Effector CD8-positive, alpha-beta T cell (primary cell): Measurements from ENCODE around the gene RAB40B.

Experiments used
- DNase-seq: peaks from one replicate; lab custom pipeline; 2025; lab: John Stamatoyannopoulos, UW

Gene RAB40B

DNA sequence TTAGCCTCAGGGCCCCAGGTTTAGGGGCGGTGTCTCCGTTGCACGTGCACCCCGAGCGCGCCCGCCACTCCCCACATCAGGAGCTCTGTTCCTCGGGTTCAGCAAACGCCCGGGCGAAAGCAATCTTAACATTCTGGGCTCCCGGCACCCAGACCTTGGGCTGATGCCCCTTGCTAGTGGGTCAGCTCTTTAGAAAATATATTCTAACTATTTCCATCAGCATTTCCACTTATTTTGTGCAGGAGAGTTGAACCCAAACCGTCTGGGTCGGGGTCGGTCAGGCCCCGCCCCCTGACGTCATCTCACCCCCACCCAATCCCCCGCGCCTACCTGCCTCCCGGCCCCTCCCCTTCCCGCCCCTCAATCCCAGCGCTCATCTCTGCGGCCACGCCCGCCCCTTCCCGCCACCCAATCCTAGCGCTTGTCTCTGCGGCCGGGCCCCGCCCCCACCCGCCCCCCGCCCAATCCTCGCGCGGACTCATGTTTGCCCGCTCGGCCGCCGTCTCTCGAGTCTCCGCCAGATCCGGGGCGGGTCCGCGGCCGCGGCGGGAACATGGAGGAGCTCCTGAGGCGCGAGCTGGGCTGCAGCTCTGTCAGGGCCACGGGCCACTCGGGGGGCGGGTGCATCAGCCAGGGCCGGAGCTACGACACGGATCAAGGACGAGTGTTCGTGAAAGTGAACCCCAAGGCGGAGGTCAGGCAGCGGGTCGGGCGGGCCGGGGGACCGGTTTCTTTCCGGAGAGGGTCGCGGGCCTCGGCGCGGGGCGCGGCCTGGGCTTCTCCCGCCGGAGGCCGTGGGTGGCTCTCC is 17.9 kb upstream of the RAB40B start, which contains the start of gene FN3KRP:
TSS of gene FN3KRP (plus strand) at position 504 of the 808 bp plus-strand sequence. CDS start at position 554, 50 bp downstream.
- DNase-seq, result peak; percentile 90

DNA sequence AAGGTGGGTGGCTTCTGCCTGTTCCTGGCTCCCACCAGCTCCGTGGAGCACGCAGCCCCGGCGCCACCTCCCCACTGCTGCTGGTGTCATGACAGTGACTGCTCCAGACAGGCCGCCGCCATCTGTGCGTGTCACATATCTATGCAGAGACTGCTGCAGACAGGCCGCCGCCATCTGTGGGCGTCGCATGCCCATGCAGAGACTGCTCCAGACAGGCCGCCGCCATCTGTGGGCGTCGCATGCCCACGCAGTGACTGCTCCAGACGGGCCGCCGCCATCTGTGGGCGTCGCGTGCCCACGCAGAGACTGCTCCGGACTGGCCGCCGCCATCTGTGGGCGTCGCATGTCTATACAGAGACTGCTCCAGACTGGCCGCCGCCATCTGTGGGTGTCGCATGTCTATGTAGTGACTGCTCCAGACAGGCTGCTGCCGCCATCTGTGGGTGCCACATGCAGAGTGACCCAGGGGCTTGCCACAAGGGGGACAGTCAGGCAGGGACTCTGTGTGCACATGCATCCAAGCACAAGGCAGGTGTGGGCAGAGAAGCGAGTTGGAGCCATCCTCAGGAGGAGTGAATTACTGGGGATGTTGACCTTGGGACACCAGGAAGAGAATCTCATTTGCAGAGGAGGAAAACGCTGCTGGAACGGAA is 14.7 kb upstream of the RAB40B start:
- DNase-seq, result no peak

DNA sequence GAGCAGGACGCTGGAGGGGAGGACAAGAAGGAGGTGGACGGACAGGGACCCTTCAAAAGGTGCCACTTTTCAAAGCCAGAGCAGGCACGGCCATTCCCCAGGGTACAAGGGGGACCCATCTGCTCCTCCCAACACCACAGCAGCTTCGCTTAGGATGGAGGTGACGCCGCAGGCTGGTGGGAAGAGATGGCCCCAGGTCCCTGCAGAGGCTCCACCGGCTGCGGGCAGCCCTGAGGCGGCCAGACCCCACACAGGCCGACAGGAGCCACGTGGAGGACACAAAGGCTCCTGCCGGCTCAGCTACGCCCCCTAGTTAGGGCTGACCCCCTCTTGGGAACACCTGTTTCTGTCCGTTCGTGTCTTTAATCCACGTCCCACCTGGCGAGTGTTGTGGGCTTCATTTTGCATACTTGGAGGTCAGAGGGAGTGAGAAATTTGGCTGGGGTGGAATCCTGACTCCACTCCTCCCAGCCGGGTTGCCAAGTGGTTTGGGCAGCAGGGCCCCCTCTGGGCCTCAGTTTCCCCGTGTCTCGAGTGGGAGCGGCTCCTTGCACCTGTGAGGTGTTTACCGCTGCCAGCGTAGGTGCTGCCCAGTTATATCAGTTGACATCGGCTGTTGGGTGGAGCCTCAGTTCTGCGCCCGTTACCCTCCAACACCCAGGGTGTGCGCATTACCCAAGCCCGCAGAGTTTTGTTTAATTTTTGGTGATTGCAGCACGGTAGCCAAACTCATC is 12.2 kb upstream of the RAB40B start:
- DNase-seq, result no peak

DNA sequence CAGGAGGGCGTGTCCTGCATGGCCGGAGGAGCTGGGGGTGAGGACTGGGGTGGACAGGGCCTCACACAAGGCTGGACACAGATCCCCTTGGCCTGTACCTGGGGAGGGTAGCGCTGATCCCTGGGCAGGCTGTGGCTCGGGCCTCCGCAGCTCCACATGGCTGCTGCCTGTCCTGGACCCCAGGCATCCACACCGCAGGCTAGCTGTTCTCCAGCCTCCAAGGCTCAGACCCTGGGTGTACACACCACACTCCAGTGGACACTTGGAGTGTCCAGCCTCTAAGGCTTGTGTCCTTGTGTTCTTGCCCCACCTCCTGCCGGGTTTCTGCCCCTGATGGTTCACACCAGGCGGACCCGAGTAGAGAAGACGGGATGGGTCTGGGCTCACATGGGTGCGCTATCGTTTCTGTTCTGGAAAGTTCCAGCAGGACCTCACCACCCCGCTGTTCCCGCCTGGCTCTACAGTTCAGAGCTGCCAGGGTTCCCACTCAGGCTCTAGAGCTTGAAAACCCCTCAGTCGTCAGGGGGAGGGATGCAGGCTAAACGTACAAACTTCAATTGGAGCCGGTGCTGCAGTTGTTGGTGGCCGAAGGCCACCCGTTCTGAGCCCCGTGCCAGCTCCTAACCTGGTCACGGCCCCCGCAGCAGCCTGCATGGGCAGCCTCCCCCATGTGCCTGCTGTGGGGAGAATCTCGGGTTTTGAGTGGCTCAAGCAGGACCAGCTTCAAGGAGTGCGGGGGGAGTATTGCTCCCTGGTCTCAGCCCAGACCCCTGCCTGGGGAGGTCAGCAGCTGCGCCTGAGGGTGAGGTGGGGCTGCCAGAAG is 11.4 kb upstream of the RAB40B start:
- DNase-seq, result no peak

- DNase-seq, result no peak
Observed at GRCh38 chr17:82709024-82709675, 10.7 kb upstream of the RAB40B start.

- no peak for DNase-seq
Observed at GRCh38 chr17:82705756-82706155, 7.3 kb upstream of the RAB40B start.

DNA sequence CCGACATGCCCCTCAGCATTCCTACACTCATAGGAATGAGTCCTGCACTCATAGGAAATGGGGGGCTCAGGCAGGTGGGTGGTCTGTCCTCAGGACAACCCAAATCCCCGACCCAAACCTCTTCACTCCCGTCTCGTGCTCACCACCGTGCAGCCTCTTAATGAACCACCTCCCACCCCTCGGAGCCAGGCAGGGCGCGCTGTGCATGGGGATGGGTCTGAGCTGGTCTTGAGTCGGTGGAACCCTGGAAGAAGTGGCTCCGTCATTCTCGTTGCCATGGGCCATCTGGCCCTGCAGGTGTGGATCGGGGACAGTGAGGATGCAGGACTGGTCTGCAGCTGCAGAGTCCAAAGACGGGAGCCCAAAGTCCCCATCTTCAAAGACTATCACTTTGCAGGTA is 6.4 kb upstream of the RAB40B start:
- DNase-seq, result no peak

DNA sequence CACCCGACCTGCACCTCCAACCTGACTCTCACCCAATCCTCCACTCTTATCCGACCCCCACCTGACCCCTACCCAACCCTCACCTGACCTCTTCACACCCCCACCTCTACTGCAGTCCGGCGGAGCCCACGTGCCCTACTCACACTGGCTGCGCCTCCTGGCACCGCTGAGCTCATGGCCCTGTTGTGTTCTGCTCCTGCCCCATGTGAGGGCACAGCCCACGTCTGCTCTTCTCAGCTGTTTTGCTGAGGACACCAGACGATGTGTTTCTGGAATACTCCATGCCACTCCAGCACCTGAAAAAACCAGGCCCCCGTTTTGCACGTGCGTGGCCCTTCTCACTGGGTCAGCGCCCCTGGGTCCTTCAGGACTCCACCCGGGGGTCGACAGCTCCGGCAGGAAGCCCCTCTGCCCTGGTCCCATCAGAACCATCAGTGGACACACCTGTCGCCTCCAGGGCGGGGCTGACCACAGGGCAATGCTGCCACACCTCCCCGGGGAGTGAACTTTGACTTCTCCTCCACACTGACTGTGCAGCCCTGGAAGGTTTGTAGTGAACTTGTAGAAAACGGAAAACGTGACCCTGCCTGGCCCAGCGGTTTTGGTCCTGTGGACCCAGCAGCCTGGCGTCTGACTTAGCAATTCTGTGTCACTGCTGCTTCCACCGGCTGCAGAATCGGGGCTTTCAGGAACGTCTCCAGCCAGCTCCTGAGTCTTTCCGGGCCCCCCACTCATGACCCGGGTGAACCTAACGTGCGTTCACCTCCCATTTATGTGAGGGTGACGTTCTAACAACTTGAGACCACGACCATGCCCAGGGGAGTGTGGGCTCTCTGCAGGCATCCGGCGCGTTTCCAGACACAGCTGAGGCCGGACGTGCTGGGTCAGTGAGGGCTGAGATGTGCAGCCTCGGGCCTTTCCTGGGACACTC is 5.7 kb upstream of the RAB40B start:
- DNase-seq, result no peak

DNA sequence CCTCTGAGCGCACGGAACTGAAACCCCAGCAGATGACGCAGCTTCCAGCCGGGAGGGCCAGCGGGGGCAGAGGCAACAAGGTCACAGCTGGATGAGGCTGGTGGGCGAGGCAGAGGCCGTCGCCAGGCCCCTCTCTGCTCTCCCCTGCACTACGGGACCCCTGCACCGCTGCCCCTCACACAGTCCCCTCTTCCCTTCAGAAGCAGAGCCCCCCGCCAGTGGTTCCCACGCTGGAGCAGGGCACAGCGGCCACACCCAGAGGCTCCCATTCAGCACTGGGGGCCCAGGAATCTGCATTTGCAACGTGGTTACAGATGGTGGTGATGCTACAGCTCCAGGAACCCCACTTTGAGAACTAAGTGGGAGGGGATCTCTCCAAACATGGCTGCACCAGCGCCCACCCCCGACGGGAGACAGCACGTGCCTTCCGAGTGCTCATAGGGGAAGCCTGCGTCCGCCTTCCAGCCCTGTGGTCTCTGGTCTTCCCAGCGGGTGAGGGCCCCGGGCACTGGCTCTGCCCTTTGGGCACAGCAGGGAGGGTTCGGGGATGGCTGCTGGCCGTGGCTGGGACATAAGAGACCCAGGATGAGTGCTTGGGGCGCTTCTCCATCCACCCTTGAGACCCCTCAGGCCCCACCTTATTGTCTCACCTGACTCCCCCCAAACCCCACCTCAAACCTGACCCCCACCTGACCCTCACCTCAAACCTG is 4.7 kb upstream of the RAB40B start:
- no peak for DNase-seq

- no peak for DNase-seq
Observed at GRCh38 chr17:82702231-82702927, 3.9 kb upstream of the RAB40B start.

- DNase-seq, result no peak
Observed at GRCh38 chr17:82699551-82699950, 1.1 kb upstream of the RAB40B start.

DNA sequence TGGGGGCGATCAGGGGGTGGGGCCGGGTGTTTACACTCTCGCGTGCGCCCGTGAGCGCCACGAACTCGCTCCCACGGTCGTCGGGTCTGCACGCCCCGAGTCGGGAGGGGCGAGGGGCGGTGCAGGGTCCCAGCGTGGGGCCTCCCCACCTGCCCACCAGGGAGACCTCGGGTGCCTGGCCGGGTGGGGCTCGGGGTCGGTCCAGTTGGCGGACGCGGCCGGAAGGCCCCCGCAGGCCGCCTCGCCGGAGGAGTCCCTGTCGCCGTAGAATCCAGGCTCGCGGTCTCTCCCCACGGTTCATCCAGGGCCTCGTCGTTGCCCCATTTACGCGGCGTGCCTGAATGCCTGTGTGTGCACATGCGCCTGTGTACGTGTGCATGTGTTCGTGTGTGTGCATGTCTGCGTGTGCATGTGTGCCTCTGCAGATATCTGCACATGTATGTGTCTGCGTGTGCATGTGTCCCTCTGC is 510 bp upstream of the RAB40B start:
- DNase-seq, result no peak

- DNase-seq, result no peak
Observed at GRCh38 chr17:82697808-82698064, 762 bp downstream of the RAB40B start.

GRCh38 chr17:82696916-82697807 is 1.3 kb downstream of the RAB40B start:
- DNase-seq, result peak; percentile 9

DNA sequence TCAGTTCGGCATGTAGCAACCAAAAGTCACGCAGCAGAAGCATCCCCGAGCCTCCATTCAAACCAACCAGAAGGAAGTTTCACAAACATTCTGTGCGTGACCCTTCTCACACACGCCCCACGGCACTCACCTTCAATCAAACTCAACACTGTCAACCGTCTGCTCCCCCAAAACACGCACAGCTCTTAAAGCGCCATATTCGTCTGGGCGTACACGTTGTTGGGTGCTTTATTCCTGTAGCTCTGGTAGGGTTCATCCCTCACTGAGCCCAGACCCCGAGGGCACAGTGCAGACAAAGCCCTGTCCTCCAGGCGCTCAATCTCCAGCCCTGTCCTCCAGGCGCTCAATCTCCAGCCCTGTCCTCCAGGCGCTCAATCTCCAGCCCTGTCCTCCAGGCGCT is 2.2 kb downstream of the RAB40B start:
- no peak for DNase-seq

GRCh38 chr17:82694647-82695046 is 3.9 kb downstream of the RAB40B start:
- DNase-seq, result no peak

GRCh38 chr17:82693168-82693867 is 5.2 kb downstream of the RAB40B start:
- no peak for DNase-seq
